A549 treated with GW870086 at 1 μM for 4 hours (cell line): Measurements from ENCODE around the gene ZNF214. TPM values are rescaled to one million over a fixed set of nuclear protein-coding genes. Genes with fewer than 3 reads are reported as not detected.

Experiments used
- total RNA-seq: library from RNA; stranded (reverse); fragments of 200-300 nt; extraction: Qiagen RNA extraction; gene quantifications from 5 replicates; pipeline ENCODE4 v1.2.3, GENCODE V29; 2022; ENCODE audit warnings: low read depth

ZNF214 gene
- total RNA-seq = 0.45 to 1.2 TPM (median 0.87 TPM) in 5 replicates

GRCh38 chr11:7020183-7020917 lies at the start of gene ZNF214, which contains the start of gene NLRP14:
ZNF214 (minus strand) TSS chr11:7020346; CDS start chr11:7002835, 17,511 bp downstream.
NLRP14 (plus strand) TSS chr11:7020479; CDS start chr11:7038587, 18,108 bp downstream.

Other genes starting within 250 kb of the ZNF214 start
- 0.03 TPM in 2 of 5 replicates, not detected in the others for gene OR2AG2, start 248.4 kb downstream of the ZNF214 start, total RNA-seq
- not detected in 5 replicates for gene OR2AG1, start 237.3 kb downstream of the ZNF214 start, total RNA-seq
- not detected in 5 replicates for gene OR6A2, start 220.7 kb downstream of the ZNF214 start, total RNA-seq
- not detected in 5 replicates for gene OR10A5, start 174.7 kb downstream of the ZNF214 start, total RNA-seq
- gene OR10A2, start 157.3 kb downstream of the ZNF214 start, total RNA-seq = not detected in 5 replicates
- not detected in 5 replicates for gene OR10A4, start 143.7 kb downstream of the ZNF214 start, total RNA-seq
- not detected in 5 replicates for gene OR2D2, start 127.8 kb downstream of the ZNF214 start, total RNA-seq
- gene OR2D3, start 99.3 kb downstream of the ZNF214 start, total RNA-seq = not detected in 5 replicates
- gene ZNF215, start 93.9 kb downstream of the ZNF214 start, total RNA-seq = 0.88 to 1.2 TPM (median 1.1 TPM) in 5 replicates
- gene NLRP14, start 133 bp upstream of the ZNF214 start, total RNA-seq = not detected in 5 replicates
- not detected in 5 replicates for gene RBMXL2, start 68.7 kb upstream of the ZNF214 start, total RNA-seq
- gene SYT9, start 231.6 kb upstream of the ZNF214 start, total RNA-seq = 0.15 to 0.26 TPM (median 0.16 TPM) in 5 replicates